Hepatocyte (in vitro differentiated cells): ENCODE results near the gene AUTS2.

Experiments
- EZH2 ChIP-seq: fragments of 200-600 bp; sonication (generic); IDR thresholded peaks from 2 replicates; pipeline ENCODE4 v1.6.1; 2016; ENCODE audit warnings: antibody characterized with exemption, mild to moderate bottlenecking, borderline replicate concordance
- EZH2phosphoT487 ChIP-seq: fragments of 200-600 bp; sonication (generic); IDR thresholded peaks from one replicate; pipeline ENCODE4 v1.6.1; 2018; ENCODE audit warnings: antibody characterized with exemption, mild to moderate bottlenecking, low read depth, moderate library complexity; ENCODE audit not compliant: unreplicated experiment, severe bottlenecking
- TF ChIP-seq, protein P1 (sequence below): fragments of 200-600 bp; sonication (generic); IDR thresholded peaks from 2 replicates; pipeline ENCODE4 v1.5.1; 2016; ENCODE audit warnings: antibody characterized with exemption, mild to moderate bottlenecking; ENCODE audit not compliant: poor library complexity

DNA sequence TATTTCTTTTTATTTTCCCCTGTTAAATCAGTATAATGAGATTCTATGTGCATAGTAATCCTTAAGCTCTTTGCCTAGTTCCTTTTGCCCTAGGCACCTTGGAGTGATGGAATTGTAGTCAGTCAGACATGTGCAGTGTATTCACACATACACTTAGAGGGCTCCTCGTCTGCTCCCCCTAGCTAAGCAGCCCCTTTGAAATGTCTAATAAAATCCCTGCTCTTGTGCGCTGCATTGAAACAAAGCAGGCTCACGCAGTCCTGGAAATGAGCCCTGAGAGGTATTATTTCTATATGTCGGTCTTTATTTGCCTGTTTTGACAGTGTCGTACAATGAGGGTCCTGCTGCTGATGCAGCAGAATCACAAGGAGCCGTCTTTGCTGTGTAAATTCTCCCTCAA, 258.7 kb downstream of the AUTS2 start:
- TF ChIP-seq, protein P1, sequence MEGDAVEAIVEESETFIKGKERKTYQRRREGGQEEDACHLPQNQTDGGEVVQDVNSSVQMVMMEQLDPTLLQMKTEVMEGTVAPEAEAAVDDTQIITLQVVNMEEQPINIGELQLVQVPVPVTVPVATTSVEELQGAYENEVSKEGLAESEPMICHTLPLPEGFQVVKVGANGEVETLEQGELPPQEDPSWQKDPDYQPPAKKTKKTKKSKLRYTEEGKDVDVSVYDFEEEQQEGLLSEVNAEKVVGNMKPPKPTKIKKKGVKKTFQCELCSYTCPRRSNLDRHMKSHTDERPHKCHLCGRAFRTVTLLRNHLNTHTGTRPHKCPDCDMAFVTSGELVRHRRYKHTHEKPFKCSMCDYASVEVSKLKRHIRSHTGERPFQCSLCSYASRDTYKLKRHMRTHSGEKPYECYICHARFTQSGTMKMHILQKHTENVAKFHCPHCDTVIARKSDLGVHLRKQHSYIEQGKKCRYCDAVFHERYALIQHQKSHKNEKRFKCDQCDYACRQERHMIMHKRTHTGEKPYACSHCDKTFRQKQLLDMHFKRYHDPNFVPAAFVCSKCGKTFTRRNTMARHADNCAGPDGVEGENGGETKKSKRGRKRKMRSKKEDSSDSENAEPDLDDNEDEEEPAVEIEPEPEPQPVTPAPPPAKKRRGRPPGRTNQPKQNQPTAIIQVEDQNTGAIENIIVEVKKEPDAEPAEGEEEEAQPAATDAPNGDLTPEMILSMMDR: no peak
- TF ChIP-seq EZH2phosphoT487: no peak
- no peak for TF ChIP-seq EZH2
